Stimulated activated naive CD8-positive, alpha-beta T cell treated with anti-CD3 and anti-CD28 coated beads, Interleukin-15, Interleukin-2, amounts not matched to agents 100 U/mL and 50 U/mL, for 24 hours (primary cell): ENCODE data around the gene MGARP.

ENCODE experiments used
- ATAC-seq: fragments of 150-1000 bp; cut with Tn5 transposase; one replicate; pipeline ENCODE4 v1.10.0; 2021
- DNase-seq: peaks from one replicate; pipeline ENCODE4 v3.0.0; 2021

The MGARP gene

GRCh38 chr4:139243448-139244365 lies 36.3 kb downstream of the MGARP start:
- ATAC-seq (no peak), DNase-seq (no peak)

- DNase-seq, result no peak
- ATAC-seq, result no peak
Observed at GRCh38 chr4:139242511-139243051, 37.4 kb downstream of the MGARP start.

GRCh38 chr4:139241784-139242151 lies 38.3 kb downstream of the MGARP start:
- DNase-seq, result no peak
- no peak for ATAC-seq

GRCh38 chr4:139241086-139241783 lies 38.8 kb downstream of the MGARP start:
- no peak for DNase-seq
- ATAC-seq, result no peak

GRCh38 chr4:139239127-139239772 lies 40.8 kb downstream of the MGARP start:
- DNase-seq (no peak), ATAC-seq (no peak)

- DNase-seq (no peak), ATAC-seq (no peak)
Observed at GRCh38 chr4:139234253-139234652, 45.8 kb downstream of the MGARP start.

GRCh38 chr4:139229534-139230039 lies 50.4 kb downstream of the MGARP start:
- ATAC-seq, result no peak
- DNase-seq, result no peak

GRCh38 chr4:139227729-139228404 lies 52.2 kb downstream of the MGARP start:
- no peak for ATAC-seq
- no peak for DNase-seq

- peak; percentile 9 for DNase-seq
- ATAC-seq, result peak; percentile 80
Observed at GRCh38 chr4:139223682-139224317, 56.2 kb downstream of the MGARP start.

- DNase-seq (no peak), ATAC-seq (no peak)
Observed at GRCh38 chr4:139222215-139222614, 57.8 kb downstream of the MGARP start.

GRCh38 chr4:139221687-139222086 lies 58.3 kb downstream of the MGARP start:
- DNase-seq (no peak), ATAC-seq (no peak)

GRCh38 chr4:139219450-139220055 lies 60.5 kb downstream of the MGARP start:
- ATAC-seq (no peak), DNase-seq (no peak)
